ENCODE measurements around the gene SECISBP2L.

- TF ChIP-seq CTCF (conservative IDR thresholded peaks at IDR 0.05; ENCODE audit: low read depth in 2 of 2) (peak in 1 of 2 experiments; percentile 38; a peak in 2 of 4 replicates), EZH2phosphoT487 (IDR thresholded peaks at IDR 0.05; ENCODE audit: unreplicated experiment) (no peak)
Measured at GRCh38 chr15:48954538-48954937, 91.7 kb downstream of the SECISBP2L start.
